Measurements from ENCODE around the gene LRRC72. TPM values are rescaled to one million over a fixed set of nuclear protein-coding genes. Genes with fewer than 3 reads are reported as not detected.

Gene LRRC72
- not detected in 2 replicates for total RNA-seq

GRCh38 chr7:16526742-16527540 is at the start of gene LRRC72:
LRRC72 (plus strand) TSS chr7:16526825; CDS start chr7:16526953, 128 bp downstream.

Other genes with a start within 250 kb of the LRRC72 start
- 1.2 and 1.3 TPM in 2 replicates for gene CRPPA, start 105.3 kb upstream of the LRRC72 start, total RNA-seq
- not detected in 2 replicates for gene SOSTDC1, start 61.1 kb upstream of the LRRC72 start, total RNA-seq
- gene ANKMY2, start 118.9 kb downstream of the LRRC72 start, total RNA-seq = 33.9 and 39.0 TPM in 2 replicates
- gene BZW2, start 119.4 kb downstream of the LRRC72 start, total RNA-seq = 65.5 and 102 TPM in 2 replicates
- 7.6 and 9.7 TPM in 2 replicates for gene TSPAN13, start 226.9 kb downstream of the LRRC72 start, total RNA-seq